Effector memory CD4-positive, alpha-beta T cell (primary cell): ENCODE data around the gene DPPA4.
"Not testable (repeated sequence)": the region's sequence is repeated elsewhere in the genome, so short reads cannot be mapped to it uniquely, and the experiment has no call there.

Source experiments
- DNase-seq, 3 donors: peaks; one replicate each; pipeline ENCODE4 v3.0.0-alpha.2; 2020
- H3K27ac ChIP-seq: 2 replicates; pipeline ENCODE4 v1.7.0; 2013; ENCODE audit warnings: mild to moderate bottlenecking, low read length, moderate library complexity; ENCODE audit not compliant: insufficient read depth, poor library complexity, severe bottlenecking
- H3K27me3 ChIP-seq: replicated peaks from 2 replicates; pipeline ENCODE4 v1.7.0; 2013; ENCODE audit warnings: mild to moderate bottlenecking, low read length; ENCODE audit not compliant: insufficient read depth, control insufficient read depth, poor library complexity, severe bottlenecking
- H3K36me3 ChIP-seq: 2 replicates; pipeline ENCODE4 v1.7.0; 2013; ENCODE audit warnings: mild to moderate bottlenecking, low read length, moderate library complexity; ENCODE audit not compliant: control insufficient read depth, insufficient read depth
- H3K4me1 ChIP-seq: 2 replicates; pipeline ENCODE4 v1.7.0; 2013; ENCODE audit warnings: low read length, mild to moderate bottlenecking; ENCODE audit not compliant: control insufficient read depth, insufficient read depth, poor library complexity, severe bottlenecking
- H3K4me3 ChIP-seq: 2 replicates; pipeline ENCODE4 v1.7.0; 2013; ENCODE audit warnings: low read length, low read depth, mild to moderate bottlenecking; ENCODE audit not compliant: insufficient read depth, poor library complexity, severe bottlenecking
- H3K9me3 ChIP-seq: 2 replicates; pipeline ENCODE4 v1.7.0; 2013; ENCODE audit warnings: mild to moderate bottlenecking, low read length, moderate library complexity; ENCODE audit not compliant: control insufficient read depth
- total RNA-seq, 3 donors: gene quantifications; one replicate each; lab custom pipeline; 2026; lab: John Stamatoyannopoulos, UW

The DPPA4 gene
- 0 to 0.19 (median 0) reads per million in 3 donors for total RNA-seq

- Histone ChIP-seq H3K36me3 (no peaks in the 10 kb centered on the region), H3K27me3 (peaks cover 3% of the 10 kb centered on the region), H3K4me1 (peaks cover 6% of the 10 kb centered on the region), H3K4me3 (no peak within 1 kb of the TSS), H3K9me3 (no peaks in the 10 kb centered on the region), H3K27ac (no peak within 1 kb of the TSS)
- no peak for DNase-seq
Measured at GRCh38 chr3:109337393-109337792, at the start of gene DPPA4. Gene DPPA4, minus strand, starts transcription at chr3:109337546. Its CDS starts 29 bp downstream, at chr3:109337517.

- H3K4me1 ChIP-seq: no peaks in the 10 kb centered on the region
- no peaks in the 10 kb centered on the region for H3K9me3 ChIP-seq
- no peak overlapping the region for H3K27ac ChIP-seq
Measured at GRCh38 chr3:109385442-109386318, 48.3 kb upstream of the DPPA4 start.

GRCh38 chr3:109384164-109384563, 46.8 kb upstream of the DPPA4 start:
- Histone ChIP-seq H3K27ac (no peak overlapping the region), H3K27me3 (no peaks in the 10 kb centered on the region), H3K4me1 (no peaks in the 10 kb centered on the region), H3K36me3 (no peaks in the 10 kb centered on the region), H3K9me3 (no peaks in the 10 kb centered on the region), H3K4me3 (no peak overlapping the region)
- no peak for DNase-seq

More at GRCh38 chr3:109385442-109386318, 48.3 kb upstream of the DPPA4 start:
- DNase-seq: no peak
- Histone ChIP-seq H3K4me3 (no peak overlapping the region), H3K27me3 (no peaks in the 10 kb centered on the region), H3K36me3 (no peaks in the 10 kb centered on the region)

GRCh38 chr3:109382588-109382987, 45.2 kb upstream of the DPPA4 start:
- H3K4me3 ChIP-seq: no peak overlapping the region
- DNase-seq: no peak
- no peaks in the 10 kb centered on the region for H3K27me3 ChIP-seq
- H3K36me3 ChIP-seq: no peaks in the 10 kb centered on the region
- H3K9me3 ChIP-seq: no peaks in the 10 kb centered on the region
- no peaks in the 10 kb centered on the region for H3K4me1 ChIP-seq
- H3K27ac ChIP-seq: no peak overlapping the region

- no peak for DNase-seq
- H3K27ac ChIP-seq: no peak overlapping the region
- H3K4me1 ChIP-seq: no peaks in the 10 kb centered on the region
- no peaks in the 10 kb centered on the region for H3K9me3 ChIP-seq
- no peak overlapping the region for H3K4me3 ChIP-seq
- no peaks in the 10 kb centered on the region for H3K36me3 ChIP-seq
- no peaks in the 10 kb centered on the region for H3K27me3 ChIP-seq
Measured at GRCh38 chr3:109375975-109376374, 38.6 kb upstream of the DPPA4 start.

GRCh38 chr3:109374434-109374833, 37.1 kb upstream of the DPPA4 start:
- H3K36me3 ChIP-seq, H3K9me3 ChIP-seq, H3K27ac ChIP-seq, DNase-seq, H3K4me3 ChIP-seq, H3K27me3 ChIP-seq, H3K4me1 ChIP-seq: not testable (repeated sequence)

GRCh38 chr3:109373933-109374332, 36.6 kb upstream of the DPPA4 start:
- H3K9me3 ChIP-seq: no peaks in the 10 kb centered on the region
- H3K36me3 ChIP-seq: no peaks in the 10 kb centered on the region
- no peak for DNase-seq
- no peaks in the 10 kb centered on the region for H3K4me1 ChIP-seq
- H3K27ac ChIP-seq: no peak overlapping the region
- H3K4me3 ChIP-seq: no peak overlapping the region
- H3K27me3 ChIP-seq: no peaks in the 10 kb centered on the region

- Histone ChIP-seq H3K27me3 (no peaks in the 10 kb centered on the region), H3K36me3 (no peaks in the 10 kb centered on the region), H3K27ac (no peak overlapping the region), H3K4me3 (no peak overlapping the region), H3K9me3 (no peaks in the 10 kb centered on the region), H3K4me1 (no peaks in the 10 kb centered on the region)
- DNase-seq: no peak
Measured at GRCh38 chr3:109372639-109373038, 35.3 kb upstream of the DPPA4 start.

GRCh38 chr3:109369510-109369909, 32.2 kb upstream of the DPPA4 start:
- no peaks in the 10 kb centered on the region for H3K4me1 ChIP-seq
- no peak overlapping the region for H3K27ac ChIP-seq
- DNase-seq: no peak
- no peak overlapping the region for H3K4me3 ChIP-seq
- no peaks in the 10 kb centered on the region for H3K36me3 ChIP-seq
- H3K27me3 ChIP-seq: no peaks in the 10 kb centered on the region
- no peaks in the 10 kb centered on the region for H3K9me3 ChIP-seq

GRCh38 chr3:109364088-109364487, 26.7 kb upstream of the DPPA4 start:
- no peaks in the 10 kb centered on the region for H3K4me1 ChIP-seq
- no peaks in the 10 kb centered on the region for H3K9me3 ChIP-seq
- H3K36me3 ChIP-seq: no peaks in the 10 kb centered on the region
- H3K27ac ChIP-seq: no peak overlapping the region
- no peak for DNase-seq
- H3K4me3 ChIP-seq: no peak overlapping the region
- H3K27me3 ChIP-seq: no peaks in the 10 kb centered on the region
